Measurements from ENCODE around the gene CNGA2. TPM values are rescaled to one million over a fixed set of nuclear protein-coding genes. Genes with fewer than 3 reads are reported as not detected.

The CNGA2 gene
- total and polyA plus RNA-seq, 9 of the 15 experiments (the other 6 are each of a cell fraction or from before 2014, with no cell fraction given) = not detected

DNA sequence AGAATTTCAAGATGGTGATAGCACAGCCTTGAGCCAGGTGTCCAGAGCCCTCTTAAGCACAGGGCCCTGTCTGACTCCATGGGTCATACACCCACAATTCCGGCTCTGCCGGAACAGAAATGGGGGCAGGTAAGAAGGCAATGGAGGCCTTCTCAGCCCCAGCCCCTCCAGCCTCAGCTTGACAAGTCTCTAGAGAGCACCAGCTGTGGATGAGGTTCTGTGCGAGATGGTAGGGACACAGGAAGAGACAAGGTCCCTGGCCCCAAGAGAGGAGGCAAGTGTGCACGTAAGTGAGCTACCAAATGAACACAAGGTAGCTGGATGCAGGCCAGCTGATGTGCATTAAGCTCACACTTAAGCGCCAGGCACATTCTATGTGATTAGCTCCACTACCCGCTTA, 41.7 kb upstream of the CNGA2 start:
- intact Hi-C loops (cut with micrococcal nuclease) = no loop called here
- FAIRE-seq = no peak
- WGBS (ENCODE audit: insufficient coverage, low coverage, missing lambda C conversion rate) = 6% methylated on average over 6 of the region's 6 CpGs
- TF ChIP-seq SMARCC2 (IDR thresholded peaks at IDR 0.05; ENCODE audit: low read depth) = no peak
- TF ChIP-seq ZNF449 (CRISPR knock-in tag; IDR thresholded peaks at IDR 0.05) = no peak
- TF ChIP-seq ZNF41 (CRISPR knock-in tag; conservative IDR thresholded peaks at IDR 0.05) = no peak
- no peak for TF ChIP-seq NFE2 (IDR thresholded peaks at IDR 0.05; ENCODE audit: low read depth)
- TF ChIP-seq, protein P1, sequence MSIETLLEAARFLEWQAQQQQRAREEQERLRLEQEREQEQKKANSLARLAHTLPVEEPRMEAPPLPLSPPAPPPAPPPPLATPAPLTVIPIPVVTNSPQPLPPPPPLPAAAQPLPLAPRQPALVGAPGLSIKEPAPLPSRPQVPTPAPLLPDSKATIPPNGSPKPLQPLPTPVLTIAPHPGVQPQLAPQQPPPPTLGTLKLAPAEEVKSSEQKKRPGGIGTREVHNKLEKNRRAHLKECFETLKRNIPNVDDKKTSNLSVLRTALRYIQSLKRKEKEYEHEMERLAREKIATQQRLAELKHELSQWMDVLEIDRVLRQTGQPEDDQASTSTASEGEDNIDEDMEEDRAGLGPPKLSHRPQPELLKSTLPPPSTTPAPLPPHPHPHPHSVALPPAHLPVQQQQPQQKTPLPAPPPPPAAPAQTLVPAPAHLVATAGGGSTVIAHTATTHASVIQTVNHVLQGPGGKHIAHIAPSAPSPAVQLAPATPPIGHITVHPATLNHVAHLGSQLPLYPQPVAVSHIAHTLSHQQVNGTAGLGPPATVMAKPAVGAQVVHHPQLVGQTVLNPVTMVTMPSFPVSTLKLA (conservative IDR thresholded peaks at IDR 0.05) = no peak
- TF ChIP-seq TAL1 (IDR thresholded peaks at IDR 0.05) = no peak
- no peak for TF ChIP-seq ZNF592 (IDR thresholded peaks at IDR 0.05)
- no peak for TF ChIP-seq ZNF324 (CRISPR knock-in tag; IDR thresholded peaks at IDR 0.05)
- TF ChIP-seq AFF1 (IDR thresholded peaks at IDR 0.05; ENCODE audit: low read depth in 1 of 2, partially characterized antibody in 2 of 2) = no peak
- no peak for TF ChIP-seq SREBF2 (CRISPR knock-in tag; IDR thresholded peaks at IDR 0.05)
- no peak for TF ChIP-seq ZNF143 (CRISPR knock-in tag; IDR thresholded peaks at IDR 0.05)
- no peak for TF ChIP-seq ZNF764 (CRISPR knock-in tag; IDR thresholded peaks at IDR 0.05; ENCODE audit: low read depth)

More for the DNA sequence above, 41.7 kb upstream of the CNGA2 start:
- BruUV-seq (replicated peaks) = no TSS peak
- CTCF ChIA-PET (ENCODE audit: low intra/inter-chr PET ratio) = no interaction called here
- H2AFZ ChIP-seq (ENCODE audit: low read depth, low read length) = no peak overlapping the region
- H4K20me1 ChIP-seq (replicated peaks; ENCODE audit: control insufficient read depth, insufficient read depth, low read length) = no peaks in the 10 kb centered on the region
- no peak overlapping the region for H3K9ac ChIP-seq (ENCODE audit: insufficient read depth in 1 of 2, low read depth in 2 of 2, low read length in 2 of 2)
- H3K4me1 ChIP-seq (replicated peaks in 1 of 2; ENCODE audit: control insufficient read depth in 2 of 2, insufficient read depth in 2 of 2, low read length in 2 of 2) = no peaks in the 10 kb centered on the region; a peak in 1 of 5 replicates
- H3K4me3 ChIP-seq = no peak overlapping the region
- POLR2A ChIA-PET = no interaction called here
- H3K27ac ChIP-seq (ENCODE audit: extremely low read depth, low read depth, low read length) = no peak overlapping the region
- no peak for ATAC-seq
- no peak overlapping the region for H3K4me2 ChIP-seq (ENCODE audit: insufficient read depth, low read length)
- in situ Hi-C loops (cut with MboI) = loop anchor here (25.0 kb wide), 1 partner anchor 931 kb away; no protein-coding TSS in a partner anchor
- no peaks in the 10 kb centered on the region for H3K9me1 ChIP-seq (ENCODE audit: control insufficient read depth, insufficient read depth, low read length)
- no peaks in the 10 kb centered on the region for H3K79me2 ChIP-seq (ENCODE audit: control insufficient read depth, insufficient read depth, low read length)
- H3K27me3 ChIP-seq (ENCODE audit: control insufficient read depth in 2 of 2, insufficient read depth in 2 of 2, low read length in 2 of 2) = peaks cover 0 to 32% of the 10 kb centered on the region in 2 experiments; a peak in 3 of 5 replicates
- H3K9me3 ChIP-seq (replicated peaks; ENCODE audit: control insufficient read depth, insufficient read depth, low read depth, low read length) = no peaks in the 10 kb centered on the region
- no peak for DNase-seq (ENCODE audit: extremely low read depth in 1 of 4, low spot score in 3 of 4)
- H3K36me3 ChIP-seq (ENCODE audit: control insufficient read depth, insufficient read depth, low read length) = no peaks in the 10 kb centered on the region

All from K562 (cell line).